ENCODE results near the gene SLC4A8.
A peak's percentile ranks its signal among the peaks of the same experiment; 100 is the strongest.

The SLC4A8 gene

GRCh38 chr12:51424662-51425539, at the start of gene SLC4A8:
Gene SLC4A8 (plus strand): TSS chr12:51424831. CDS start chr12:51424988, 157 bp downstream.
- peak; percentile 91 for DNase-seq

- no peak for DNase-seq
Measured at GRCh38 chr12:51374856-51375255, 49.8 kb upstream of the SLC4A8 start.

GRCh38 chr12:51377099-51377984, 47.3 kb upstream of the SLC4A8 start:
- DNase-seq = no peak

- no peak for DNase-seq
Measured at GRCh38 chr12:51378749-51379148, 45.9 kb upstream of the SLC4A8 start.

- no peak for DNase-seq
Measured at GRCh38 chr12:51379571-51379970, 45.1 kb upstream of the SLC4A8 start.

GRCh38 chr12:51381226-51382079, 43.2 kb upstream of the SLC4A8 start:
- DNase-seq = no peak

- no peak for DNase-seq
Measured at GRCh38 chr12:51382173-51382572, 42.5 kb upstream of the SLC4A8 start.

- DNase-seq = no peak
Measured at GRCh38 chr12:51383269-51383905, 41.2 kb upstream of the SLC4A8 start.

GRCh38 chr12:51386351-51386750, 38.3 kb upstream of the SLC4A8 start:
- no peak for DNase-seq

- no peak for DNase-seq
Measured at GRCh38 chr12:51388069-51388799, 36.4 kb upstream of the SLC4A8 start.

GRCh38 chr12:51388846-51389245, 35.8 kb upstream of the SLC4A8 start:
- DNase-seq = no peak

- DNase-seq = no peak
Measured at GRCh38 chr12:51389302-51389999, 35.2 kb upstream of the SLC4A8 start.

GRCh38 chr12:51390457-51390856, 34.2 kb upstream of the SLC4A8 start:
- no peak for DNase-seq

- peak; percentile 70 for DNase-seq
Measured at GRCh38 chr12:51390891-51391282, 33.7 kb upstream of the SLC4A8 start.

GRCh38 chr12:51391283-51392123, 33.1 kb upstream of the SLC4A8 start, which contains the start of gene GALNT6:
Gene GALNT6 (minus strand): TSS chr12:51391406. CDS start chr12:51379781, 11,625 bp downstream.
- DNase-seq = peak; percentile 91

- DNase-seq = no peak
Measured at GRCh38 chr12:51392556-51393237, 31.9 kb upstream of the SLC4A8 start.

- DNase-seq = peak; percentile 81
Measured at GRCh38 chr12:51393676-51394545, 30.7 kb upstream of the SLC4A8 start.
